Measurements from ENCODE around the gene KLF1. TPM values are rescaled to one million over a fixed set of nuclear protein-coding genes. Genes with fewer than 3 reads are reported as not detected.
"Not testable (repeated sequence)": the region's sequence is repeated elsewhere in the genome, so short reads cannot be mapped to it uniquely, and the experiment has no call there.

KLF1 gene
- total RNA-seq, 1 experiment from 2014 or later: 0.30 TPM

DNA sequence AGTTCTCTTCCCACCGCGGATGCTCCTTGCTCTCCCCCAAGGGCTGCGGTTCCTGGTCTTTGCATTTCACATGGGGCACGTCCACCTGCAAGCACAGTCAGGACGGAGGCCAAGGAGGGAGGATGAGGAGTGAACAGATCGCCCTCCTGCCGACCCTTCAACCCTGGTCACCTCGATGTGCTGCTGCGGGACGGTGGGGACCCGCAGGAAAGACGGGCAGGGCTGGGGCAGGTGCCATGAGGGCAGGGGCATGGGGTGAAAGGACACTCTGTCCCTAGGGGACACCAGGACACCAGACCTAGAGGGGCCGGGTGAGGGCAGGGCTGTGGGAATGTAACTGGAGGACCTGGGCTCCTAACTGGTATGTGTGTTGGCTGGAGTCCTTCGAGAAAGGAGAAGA is 31.3 kb upstream of the KLF1 start:
- ChIA-PET POLR2A (ENCODE audit: low non-redundant PET) (no interaction called here), CTCF (no interaction called here)
- H3K27me3 ChIP-seq (replicated peaks; ENCODE audit: insufficient read depth, low read depth, low read length, poor library complexity): no peaks in the 10 kb centered on the region
- no peaks in the 10 kb centered on the region for H3K9me3 ChIP-seq (ENCODE audit: low read depth, low read length, poor library complexity, severe bottlenecking)
- H3K27ac ChIP-seq (ENCODE audit: low read depth, low read length, poor library complexity, severe bottlenecking): no peak overlapping the region
- TF ChIP-seq EZH2 (IDR thresholded peaks at IDR 0.05; ENCODE audit: borderline replicate concordance, low read depth, low read length, poor library complexity, severe bottlenecking): no peak
- TF ChIP-seq CTCF (conservative IDR thresholded peaks at IDR 0.05; ENCODE audit: low read depth, low read length): no peak
- BruUV-seq (replicated peaks): no TSS peak
- peaks cover 12% of the 10 kb centered on the region for H3K36me3 ChIP-seq (ENCODE audit: insufficient read depth, low read length, poor library complexity, severe bottlenecking)
- no peak overlapping the region for H3K4me3 ChIP-seq (ENCODE audit: low read depth, low read length, poor library complexity, severe bottlenecking)
- no peak for DNase-seq (ENCODE audit: low spot score)
- H3K4me1 ChIP-seq (ENCODE audit: insufficient read depth, low read length, poor library complexity, severe bottlenecking): peaks cover 12% of the 10 kb centered on the region
- intact Hi-C loops (cut with micrococcal nuclease; ENCODE audit: unreplicated experiment): no loop called here

GRCh38 chr19:12915860-12916259 is 28.9 kb upstream of the KLF1 start:
- intact Hi-C loops (cut with micrococcal nuclease; ENCODE audit: unreplicated experiment); H3K9me3 ChIP-seq (ENCODE audit: low read depth, low read length, poor library complexity, severe bottlenecking); H3K4me3 ChIP-seq (ENCODE audit: low read depth, low read length, poor library complexity, severe bottlenecking); H3K27ac ChIP-seq (ENCODE audit: low read depth, low read length, poor library complexity, severe bottlenecking); DNase-seq (ENCODE audit: low spot score); H3K27me3 ChIP-seq (replicated peaks; ENCODE audit: insufficient read depth, low read depth, low read length, poor library complexity); H3K36me3 ChIP-seq (ENCODE audit: insufficient read depth, low read length, poor library complexity, severe bottlenecking); BruUV-seq (replicated peaks); POLR2A ChIA-PET (ENCODE audit: low non-redundant PET): not testable (repeated sequence)
- CTCF ChIA-PET: interaction anchor here (0.7 kb wide), 1 partner anchor 9 kb away, joined by 8 read pairs; no protein-coding TSS in a partner anchor
- peaks cover 26% of the 10 kb centered on the region for H3K4me1 ChIP-seq (ENCODE audit: insufficient read depth, low read length, poor library complexity, severe bottlenecking)

DNA sequence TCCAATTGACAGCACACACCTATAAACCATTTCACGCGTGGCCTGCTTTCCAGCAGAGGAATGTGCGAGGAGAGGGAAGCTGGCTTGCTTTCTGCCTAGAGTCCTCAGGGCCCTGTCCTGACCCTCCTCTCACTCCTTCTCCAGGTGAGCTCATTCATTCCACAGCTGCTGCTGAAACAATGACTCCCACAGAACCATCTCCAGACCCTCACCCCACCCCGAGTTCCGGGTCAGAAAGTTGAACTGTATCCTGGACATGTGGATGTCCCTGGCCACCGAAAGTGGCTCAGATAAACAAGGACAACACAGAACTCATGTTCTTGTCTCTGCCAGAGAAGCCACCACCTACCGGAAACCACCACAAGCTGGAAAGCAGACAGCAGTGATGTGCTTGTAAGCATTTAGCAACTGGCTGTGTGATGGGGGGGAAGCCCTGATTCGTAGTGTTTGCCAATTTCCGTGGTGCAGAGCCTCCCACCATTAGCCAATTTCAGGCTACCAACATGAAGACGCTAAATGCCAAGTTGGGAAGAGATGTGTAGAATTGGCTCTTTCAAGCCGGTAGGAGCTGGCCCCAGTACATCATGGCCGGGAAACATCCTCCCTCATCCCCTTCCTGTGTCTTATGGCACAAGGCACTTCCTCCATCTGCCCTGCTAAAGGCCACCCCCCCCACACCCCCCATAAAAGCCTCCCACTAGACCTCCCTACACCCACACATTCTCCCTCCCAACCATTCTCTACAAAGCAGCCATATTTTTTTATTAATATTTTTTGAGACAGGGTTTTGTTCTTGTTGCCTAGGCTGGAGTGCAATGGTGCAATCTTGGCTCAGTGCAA is 27.1 kb upstream of the KLF1 start:
- H3K36me3 ChIP-seq (ENCODE audit: insufficient read depth, low read length, poor library complexity, severe bottlenecking): no peaks in the 10 kb centered on the region
- ChIA-PET POLR2A (ENCODE audit: low non-redundant PET) (interaction anchor here (0.6 kb wide), 1 partner anchor 41 kb away, joined by 8 read pairs; no protein-coding TSS in a partner anchor), CTCF (interaction anchor here (0.6 to 1.5 kb wide), 3 partner anchors 29 to 363 kb away, joined by 3 to 6 read pairs (median 4); no protein-coding TSS in a partner anchor)
- no peaks in the 10 kb centered on the region for H3K9me3 ChIP-seq (ENCODE audit: low read depth, low read length, poor library complexity, severe bottlenecking)
- no peak overlapping the region for H3K4me3 ChIP-seq (ENCODE audit: low read depth, low read length, poor library complexity, severe bottlenecking)
- intact Hi-C loops (cut with micrococcal nuclease; ENCODE audit: unreplicated experiment): no loop called here
- H3K27ac ChIP-seq (ENCODE audit: low read depth, low read length, poor library complexity, severe bottlenecking): peak overlapping the region; percentile 76
- H3K4me1 ChIP-seq (ENCODE audit: insufficient read depth, low read length, poor library complexity, severe bottlenecking): peaks cover 26% of the 10 kb centered on the region
- DNase-seq (ENCODE audit: low spot score): no peak
- no peaks in the 10 kb centered on the region for H3K27me3 ChIP-seq (replicated peaks; ENCODE audit: insufficient read depth, low read depth, low read length, poor library complexity)
- BruUV-seq (replicated peaks): no TSS peak
- TF ChIP-seq CTCF (conservative IDR thresholded peaks at IDR 0.05; ENCODE audit: low read depth, low read length): no peak
- TF ChIP-seq EZH2 (IDR thresholded peaks at IDR 0.05; ENCODE audit: borderline replicate concordance, low read depth, low read length, poor library complexity, severe bottlenecking): no peak
